HG03135 (cell line): Measurements from ENCODE around the gene MNDA.

ENCODE experiments used
- ATAC-seq: cut with Tn5 transposase; IDR thresholded peaks from one replicate; pipeline ENCODE4 v1.9.1; 2021; ENCODE audit warnings: mild to moderate bottlenecking, moderate library complexity; ENCODE audit not compliant: unreplicated experiment

MNDA gene

GRCh38 chr1:158830904-158831507 lies at the start of gene MNDA:
Gene MNDA (plus strand): TSS chr1:158831351. CDS start chr1:158842154, 10,803 bp downstream.
- ATAC-seq, result peak; percentile 92

GRCh38 chr1:158793604-158794003 lies 37.5 kb upstream of the MNDA start:
- ATAC-seq, result no peak

- no peak for ATAC-seq
These were observed 36.9 kb upstream of the MNDA start for GRCh38 chr1:158794247-158794646.

- ATAC-seq, result no peak
These were observed 32.6 kb upstream of the MNDA start for GRCh38 chr1:158798531-158798930.

GRCh38 chr1:158799689-158800088 lies 31.5 kb upstream of the MNDA start:
- no peak for ATAC-seq

GRCh38 chr1:158800526-158800925 lies 30.6 kb upstream of the MNDA start:
- ATAC-seq, result no peak

- no peak for ATAC-seq
These were observed 29.8 kb upstream of the MNDA start for GRCh38 chr1:158801396-158801795.

GRCh38 chr1:158803678-158804077 lies 27.5 kb upstream of the MNDA start:
- no peak for ATAC-seq

- no peak for ATAC-seq
These were observed 24.1 kb upstream of the MNDA start for GRCh38 chr1:158806916-158807536.

GRCh38 chr1:158809256-158809655 lies 21.9 kb upstream of the MNDA start:
- no peak for ATAC-seq

- ATAC-seq, result no peak
These were observed 21.3 kb upstream of the MNDA start for GRCh38 chr1:158809862-158810261.

GRCh38 chr1:158810311-158810710 lies 20.8 kb upstream of the MNDA start:
- no peak for ATAC-seq

GRCh38 chr1:158812336-158812735 lies 18.8 kb upstream of the MNDA start:
- no peak for ATAC-seq

GRCh38 chr1:158813164-158813563 lies 18.0 kb upstream of the MNDA start:
- no peak for ATAC-seq

GRCh38 chr1:158814970-158815369 lies 16.2 kb upstream of the MNDA start:
- ATAC-seq, result no peak

GRCh38 chr1:158818560-158818959 lies 12.6 kb upstream of the MNDA start:
- ATAC-seq, result no peak

- no peak for ATAC-seq
These were observed 12.1 kb upstream of the MNDA start for GRCh38 chr1:158818975-158819431.

GRCh38 chr1:158819461-158820443 lies 11.4 kb upstream of the MNDA start:
- peak; percentile 65 for ATAC-seq

- ATAC-seq, result no peak
These were observed 9.4 kb upstream of the MNDA start for GRCh38 chr1:158821723-158822122.

- peak; percentile 56 for ATAC-seq
These were observed 975 bp upstream of the MNDA start for GRCh38 chr1:158830074-158830677.

GRCh38 chr1:158833264-158833663 lies 2.1 kb downstream of the MNDA start:
- ATAC-seq, result no peak
